ENCODE data around the gene PLXNA2.

PLXNA2 gene

DNA sequence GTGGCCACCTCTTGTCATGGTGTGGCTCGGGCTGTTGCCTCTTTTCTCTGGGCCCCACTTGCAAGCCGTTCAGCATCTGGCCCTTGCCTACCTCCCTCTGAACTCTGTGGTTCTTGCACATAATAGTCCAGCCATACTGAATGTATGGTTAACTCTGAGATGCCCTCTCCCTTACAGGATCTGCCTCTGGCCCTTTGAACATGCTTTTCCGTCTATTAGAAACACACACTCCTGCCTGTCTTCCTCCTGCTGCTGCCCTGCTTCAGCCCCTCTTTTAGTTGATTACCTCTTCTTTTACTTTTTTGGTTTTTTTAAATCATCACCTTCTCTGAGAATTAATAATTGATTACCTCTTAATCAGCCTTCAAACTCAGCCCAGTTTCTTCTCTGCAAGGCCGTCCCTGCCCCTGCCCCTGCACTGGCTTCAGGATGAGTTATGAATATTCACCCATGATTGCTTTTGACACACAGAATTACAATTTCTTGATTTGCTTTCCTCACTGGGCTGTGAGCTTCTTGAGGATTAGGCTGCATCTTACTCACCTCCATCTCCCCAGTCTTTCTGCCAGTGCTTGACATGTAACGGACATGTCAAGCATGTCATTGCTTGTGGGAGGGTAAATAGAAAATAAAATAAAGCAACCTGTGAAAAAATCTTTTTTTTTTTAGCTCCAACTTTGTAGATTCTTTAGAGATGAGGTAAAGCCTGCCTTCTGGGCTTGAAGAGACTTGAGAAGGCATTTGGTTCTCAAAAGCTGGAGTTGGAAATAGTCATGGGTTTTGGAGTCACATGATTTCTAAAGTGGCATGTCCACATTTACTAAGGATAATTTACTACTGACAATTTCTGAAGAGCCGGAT lies 158.3 kb downstream of the PLXNA2 start:
- DNase-seq: no peak

DNA sequence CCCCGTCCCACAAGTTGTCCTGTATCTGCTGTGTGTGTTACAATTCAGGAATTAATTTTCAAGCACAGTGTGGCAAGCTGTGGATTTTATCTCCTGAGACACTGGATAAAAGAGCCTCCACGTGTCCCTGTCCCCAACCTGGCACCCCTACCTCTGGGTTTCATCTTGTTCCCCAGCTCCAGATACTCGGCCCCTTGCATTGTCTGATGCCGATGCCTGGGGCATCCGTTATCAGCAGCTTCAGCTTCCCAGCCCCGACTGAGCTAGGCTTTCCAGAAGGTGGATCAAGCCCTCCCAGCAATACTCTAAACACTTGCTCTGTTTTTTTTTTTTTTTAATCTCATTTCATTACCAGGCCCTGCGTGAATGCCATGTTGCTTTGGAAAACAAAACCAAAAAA lies 159.4 kb downstream of the PLXNA2 start:
- no peak for DNase-seq

DNA sequence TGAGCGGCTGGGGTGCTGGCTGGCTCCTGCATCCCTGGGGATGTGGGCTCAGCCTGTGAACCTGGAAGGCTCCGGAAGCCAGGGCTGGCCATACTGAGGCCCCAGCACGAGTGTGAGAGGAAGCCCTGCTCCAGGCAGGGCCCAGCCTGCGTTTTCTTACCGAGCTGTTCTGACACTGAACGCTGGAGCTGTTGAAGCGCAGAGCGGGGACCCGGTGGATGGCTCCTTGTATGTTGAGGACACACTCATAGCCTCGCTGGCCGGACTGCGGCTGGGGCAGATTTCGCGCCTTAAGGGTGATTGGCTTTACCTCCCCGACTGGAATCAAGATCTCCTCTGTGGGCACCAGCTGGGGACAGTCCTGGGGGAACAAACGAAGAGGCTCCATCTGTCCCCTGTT lies 160.0 kb downstream of the PLXNA2 start:
- no peak for DNase-seq

GRCh38 chr1:208083715-208084085 lies 160.5 kb downstream of the PLXNA2 start:
- no peak for DNase-seq

DNA sequence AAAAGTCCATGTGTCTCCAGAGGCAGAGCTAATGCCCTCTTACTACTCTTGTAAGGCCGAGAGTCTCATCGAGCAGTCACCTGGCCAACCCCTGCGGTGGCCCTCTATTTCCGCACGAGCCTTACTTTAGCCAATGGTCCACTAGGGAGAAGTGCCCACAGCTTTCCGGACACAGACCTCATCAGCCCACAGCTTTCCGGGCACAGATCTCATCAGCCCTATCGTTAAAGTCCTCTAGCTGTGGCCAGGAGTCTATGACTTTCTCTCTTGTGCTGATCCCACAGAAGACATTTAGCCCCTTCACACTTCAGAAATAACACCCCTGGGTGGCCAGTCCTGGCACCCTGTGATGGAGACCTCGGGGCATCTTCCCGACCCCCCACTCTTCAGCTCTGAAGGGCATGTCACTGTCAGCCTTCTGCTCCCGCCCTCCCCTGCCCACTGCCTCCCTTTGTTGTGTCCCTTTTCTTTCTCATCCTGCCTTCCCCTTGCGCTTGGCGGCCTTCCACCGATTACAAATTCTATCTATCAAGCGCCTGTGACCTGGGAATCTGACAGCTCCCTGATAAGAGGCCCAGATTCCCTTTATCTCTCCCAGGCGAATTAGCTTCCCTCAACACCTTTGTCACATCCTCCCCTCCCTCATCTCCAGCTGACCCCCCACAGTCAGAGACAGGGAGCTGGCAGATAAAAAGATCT lies 161.0 kb downstream of the PLXNA2 start:
- DNase-seq: no peak

DNA sequence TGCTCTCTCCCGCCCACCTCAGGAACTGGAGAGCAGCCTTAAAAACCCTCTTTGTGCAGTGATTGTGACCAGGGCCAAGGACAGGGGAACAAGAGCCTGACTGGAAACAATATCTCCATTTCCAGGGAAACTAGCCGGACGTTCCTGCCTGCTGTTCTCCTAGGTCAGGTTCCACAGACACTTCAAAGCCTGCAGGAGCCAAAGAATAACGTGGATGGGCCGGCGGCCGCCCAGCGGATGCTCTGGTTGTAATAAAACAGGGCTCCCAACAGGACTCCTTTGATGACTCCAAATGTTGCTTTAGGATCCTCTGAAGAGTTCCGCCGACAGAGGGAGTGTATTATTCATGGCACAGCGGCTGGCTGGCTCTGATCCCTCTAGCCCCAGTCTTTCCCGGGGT lies 162.2 kb downstream of the PLXNA2 start:
- no peak for DNase-seq

DNA sequence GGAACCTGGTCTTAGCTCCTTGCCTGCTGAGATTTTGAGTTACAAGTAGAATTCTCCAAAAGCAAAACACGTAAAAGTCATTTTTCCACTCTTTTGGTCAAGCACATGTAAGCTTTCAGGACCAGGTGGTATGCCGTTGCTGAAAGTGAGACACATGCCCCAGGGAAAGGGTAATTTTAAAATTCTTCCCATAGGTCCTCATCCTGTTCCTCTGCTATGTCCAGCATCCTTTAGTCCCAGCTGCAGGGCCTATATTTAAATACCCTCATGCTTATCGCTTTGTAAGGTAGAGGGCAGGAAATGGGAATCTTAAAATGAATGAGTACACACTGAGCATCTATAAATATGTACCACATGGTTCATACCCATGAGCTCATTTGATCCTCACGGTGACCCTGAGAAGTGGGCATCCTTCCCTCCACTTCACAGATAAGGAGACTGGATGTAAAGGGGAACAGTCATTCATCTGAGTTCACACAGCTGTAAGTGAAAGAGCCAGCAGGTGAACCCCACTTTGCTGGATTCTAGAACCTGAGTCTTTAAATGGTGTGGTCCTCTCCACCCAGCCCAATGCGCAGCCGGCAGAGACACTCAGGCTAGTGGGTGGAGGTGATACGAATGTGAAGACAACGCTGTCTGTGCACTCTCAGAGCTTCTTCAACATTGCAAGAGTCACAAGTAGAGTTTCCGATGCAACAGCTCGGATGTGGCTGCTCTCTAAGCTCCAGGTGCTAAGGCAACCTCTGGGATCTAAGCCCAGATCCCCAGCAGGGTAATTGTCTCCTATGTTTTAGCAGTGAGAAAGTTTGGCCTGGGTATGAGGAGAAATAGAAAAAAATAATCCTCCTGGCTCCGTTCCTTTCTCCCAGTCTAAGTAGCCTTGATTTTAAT lies 163.5 kb downstream of the PLXNA2 start:
- DNase-seq: no peak

- DNase-seq: no peak
Observed at GRCh38 chr1:208079161-208079560, 165.0 kb downstream of the PLXNA2 start.

DNA sequence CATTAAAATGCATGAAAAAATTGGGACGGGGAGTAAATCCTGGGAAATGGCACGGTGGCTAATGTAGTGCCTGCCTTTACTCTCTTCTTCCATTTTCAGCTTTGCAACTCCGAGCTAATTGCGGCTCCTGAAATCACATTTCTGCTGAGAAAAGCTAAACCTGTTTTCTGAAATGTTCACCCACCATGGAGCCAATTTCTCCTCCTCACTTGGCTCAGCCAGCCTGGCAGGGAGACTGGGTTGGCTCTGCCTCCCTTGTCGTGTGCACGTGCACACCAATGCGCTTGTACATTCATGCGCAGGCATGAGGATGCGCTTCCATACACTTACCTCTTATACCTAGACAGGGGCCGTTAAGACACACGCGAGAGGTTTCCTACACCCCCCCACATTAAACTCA lies 165.4 kb downstream of the PLXNA2 start:
- DNase-seq: no peak

DNA sequence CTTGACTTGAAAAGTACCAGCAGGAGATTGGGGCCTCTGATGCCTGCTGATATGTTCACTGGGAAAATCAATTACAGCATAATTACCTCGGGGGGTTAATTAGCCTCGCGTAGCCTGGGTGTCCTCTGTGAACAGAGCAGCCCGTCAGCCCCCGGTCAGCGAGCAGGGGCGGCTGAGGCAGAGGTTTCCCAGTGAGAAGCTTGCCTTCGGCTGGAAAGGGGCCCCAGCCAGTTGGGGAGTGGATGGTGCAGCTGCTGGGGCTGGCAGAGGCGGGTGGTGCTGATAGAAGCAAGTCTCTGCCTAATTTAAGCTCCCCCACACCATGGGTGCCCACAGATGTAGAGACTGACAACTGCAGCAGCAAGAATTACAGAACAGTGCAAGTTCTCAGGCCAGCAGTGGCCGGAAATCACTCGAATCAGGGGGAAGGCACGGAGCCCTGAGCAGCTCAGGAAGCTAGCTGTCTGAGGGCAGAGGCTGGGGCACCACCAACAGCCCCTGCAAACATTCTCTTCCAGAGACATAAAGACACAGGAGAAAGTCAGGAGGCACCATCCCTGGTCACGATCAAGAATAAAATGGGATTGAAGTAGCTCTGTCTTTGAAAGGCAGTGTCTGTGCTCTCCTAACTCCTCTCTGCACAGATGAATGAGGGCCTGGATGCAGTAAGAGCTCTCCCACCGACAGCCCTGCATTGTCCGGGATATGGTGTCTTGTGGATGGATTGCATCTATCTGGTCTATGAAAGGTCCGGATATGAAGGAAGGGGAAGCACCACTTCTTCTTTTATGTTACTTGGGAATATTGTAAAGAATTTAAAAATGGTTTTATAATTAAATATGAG lies 166.7 kb downstream of the PLXNA2 start:
- peak; percentile 59 for DNase-seq

DNA sequence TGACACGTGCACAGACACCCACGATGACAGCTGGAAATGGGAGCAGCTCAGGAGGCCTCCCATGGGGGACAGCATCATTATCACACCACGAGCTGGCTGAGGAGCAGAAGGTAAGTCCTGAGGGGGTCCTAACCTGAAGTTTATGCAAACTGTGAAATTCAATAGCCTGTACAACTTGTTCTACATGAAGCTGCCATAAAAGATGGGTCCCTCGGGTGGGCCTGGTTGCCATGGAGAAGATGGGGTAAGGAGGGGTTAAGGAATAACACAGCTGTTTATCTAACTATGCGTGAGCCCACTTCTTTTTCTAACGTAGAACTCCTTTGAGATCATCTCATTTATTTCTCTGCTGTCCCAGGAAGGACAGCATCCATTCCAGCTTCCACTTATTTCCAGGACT lies 169.8 kb downstream of the PLXNA2 start:
- no peak for DNase-seq

- no peak for DNase-seq
Observed at GRCh38 chr1:208071435-208072031, 172.7 kb downstream of the PLXNA2 start.

- DNase-seq: no peak
Observed at GRCh38 chr1:208069908-208070307, 174.3 kb downstream of the PLXNA2 start.

DNA sequence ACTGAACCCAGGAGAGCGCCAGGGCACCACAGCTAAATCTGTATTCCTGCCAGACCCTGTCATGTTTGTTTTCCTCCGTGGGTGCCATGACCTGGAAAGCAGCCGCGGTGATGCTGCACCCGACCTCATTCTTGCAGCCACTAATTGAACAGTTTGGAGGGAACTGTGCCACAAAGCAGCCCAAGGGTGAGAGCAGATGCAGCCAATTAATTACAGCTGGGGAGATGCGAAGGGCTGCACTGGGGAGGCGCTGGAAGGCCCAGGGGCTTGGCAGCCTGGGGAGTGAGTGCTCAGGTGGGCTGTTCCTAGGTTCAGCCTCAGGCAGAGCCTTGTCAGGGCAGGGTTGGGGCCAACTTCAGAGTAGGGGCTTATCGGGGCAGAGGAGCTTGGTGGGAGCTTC lies 174.9 kb downstream of the PLXNA2 start:
- no peak for DNase-seq

DNA sequence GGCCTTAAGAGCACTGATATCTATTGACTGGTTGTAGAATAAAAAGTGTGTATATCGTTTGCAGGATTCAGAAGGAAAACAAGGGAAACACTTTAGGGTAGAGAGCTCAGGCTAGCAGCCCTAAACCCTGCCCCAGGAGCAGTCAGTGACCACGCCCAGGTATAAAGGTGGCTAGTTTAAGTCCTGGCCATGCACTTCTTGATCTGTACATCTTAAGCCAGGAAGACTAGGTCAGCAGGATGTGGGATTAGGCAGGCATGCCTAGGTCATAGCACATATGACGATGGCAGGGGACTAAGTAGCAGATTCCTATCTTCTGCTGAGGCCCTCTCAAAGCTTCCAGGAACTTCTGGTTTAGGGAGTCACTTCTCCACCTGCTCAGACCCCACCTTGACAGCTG lies 175.3 kb downstream of the PLXNA2 start:
- DNase-seq: no peak

- no peak for DNase-seq
Observed at GRCh38 chr1:208068407-208068806, 175.8 kb downstream of the PLXNA2 start.

- no peak for DNase-seq
Observed at GRCh38 chr1:208066583-208066982, 177.6 kb downstream of the PLXNA2 start.

DNA sequence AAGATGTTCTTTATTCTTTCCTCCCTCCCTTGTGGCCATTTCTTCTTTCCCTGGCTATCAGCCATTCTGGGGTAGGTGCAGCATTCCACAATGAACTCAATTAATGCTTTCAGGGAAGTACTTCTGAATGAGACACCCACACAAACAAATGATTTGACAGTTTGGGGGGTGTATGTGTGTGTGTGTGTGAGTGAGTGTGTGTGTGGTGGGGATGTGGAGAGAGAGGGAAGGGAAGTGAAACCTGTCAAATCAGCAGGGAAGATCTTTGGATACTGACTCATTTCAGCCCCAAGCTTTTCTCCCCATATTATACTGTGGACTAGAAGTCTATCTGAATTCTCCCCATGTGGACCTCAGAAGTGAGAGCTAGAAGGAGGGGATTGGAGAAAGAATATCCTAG lies 178.3 kb downstream of the PLXNA2 start:
- no peak for DNase-seq

- no peak for DNase-seq
Observed at GRCh38 chr1:208061632-208062031, 182.6 kb downstream of the PLXNA2 start.

- no peak for DNase-seq
Observed at GRCh38 chr1:208061118-208061517, 183.1 kb downstream of the PLXNA2 start.

- DNase-seq: no peak
Observed at GRCh38 chr1:208060215-208060869, 183.8 kb downstream of the PLXNA2 start.
